Stimulated activated CD4-positive, alpha-beta T cell treated with anti-CD3 and anti-CD28 coated beads, Interleukin-2, amount 100 ng/mL, for 48 hours (primary cell): Measurements from ENCODE around the gene GHRL.
"Not testable (repeated sequence)": the region's sequence is repeated elsewhere in the genome, so short reads cannot be mapped to it uniquely, and the experiment has no call there.

Experiments
- DNase-seq, 2 donors: peaks; one replicate each; pipeline ENCODE4 v3.0.0-alpha.2; 2020

The GHRL gene

GRCh38 chr3:10322352-10322710 lies 29.6 kb upstream of the GHRL start:
- no peak for DNase-seq

- no peak for DNase-seq
Measured at GRCh38 chr3:10321630-10322351, 29.0 kb upstream of the GHRL start.

- no peak for DNase-seq
Measured at GRCh38 chr3:10320320-10320677, 27.6 kb upstream of the GHRL start.

GRCh38 chr3:10319804-10320203 lies 27.1 kb upstream of the GHRL start:
- no peak for DNase-seq

GRCh38 chr3:10319251-10319650 lies 26.5 kb upstream of the GHRL start:
- DNase-seq, result no peak

GRCh38 chr3:10317961-10318350 lies 25.2 kb upstream of the GHRL start:
- DNase-seq, result no peak

- DNase-seq, result no peak
Measured at GRCh38 chr3:10317311-10317960, 24.7 kb upstream of the GHRL start.

GRCh38 chr3:10315771-10316344 lies 23.1 kb upstream of the GHRL start:
- DNase-seq, result no peak

- DNase-seq, result no peak
Measured at GRCh38 chr3:10315101-10315500, 22.4 kb upstream of the GHRL start.

GRCh38 chr3:10312861-10313260 lies 20.1 kb upstream of the GHRL start:
- DNase-seq, result no peak

GRCh38 chr3:10312391-10312790 lies 19.6 kb upstream of the GHRL start:
- DNase-seq, result no peak

GRCh38 chr3:10311710-10312109 lies 19.0 kb upstream of the GHRL start:
- no peak for DNase-seq

GRCh38 chr3:10310578-10310977 lies 17.8 kb upstream of the GHRL start:
- no peak for DNase-seq

- no peak for DNase-seq
Measured at GRCh38 chr3:10309736-10310135, 17.0 kb upstream of the GHRL start.

- DNase-seq, result no peak
Measured at GRCh38 chr3:10308678-10309077, 15.9 kb upstream of the GHRL start.

GRCh38 chr3:10306156-10306555 lies 13.4 kb upstream of the GHRL start:
- no peak for DNase-seq

GRCh38 chr3:10305331-10305902 lies 12.7 kb upstream of the GHRL start:
- no peak for DNase-seq

- no peak for DNase-seq
Measured at GRCh38 chr3:10304905-10305304, 12.2 kb upstream of the GHRL start.

GRCh38 chr3:10303785-10304184 lies 11.0 kb upstream of the GHRL start:
- no peak for DNase-seq

GRCh38 chr3:10303105-10303504 lies 10.4 kb upstream of the GHRL start:
- no peak for DNase-seq

GRCh38 chr3:10300087-10300486 lies 7.3 kb upstream of the GHRL start:
- no peak for DNase-seq

- no peak for DNase-seq
Measured at GRCh38 chr3:10299679-10300078, 6.9 kb upstream of the GHRL start.

GRCh38 chr3:10299175-10299574 lies 6.4 kb upstream of the GHRL start:
- DNase-seq, result no peak

GRCh38 chr3:10298064-10298463 lies 5.3 kb upstream of the GHRL start:
- not testable (repeated sequence) for DNase-seq
